ENCODE results near the gene REEP3.

DNA sequence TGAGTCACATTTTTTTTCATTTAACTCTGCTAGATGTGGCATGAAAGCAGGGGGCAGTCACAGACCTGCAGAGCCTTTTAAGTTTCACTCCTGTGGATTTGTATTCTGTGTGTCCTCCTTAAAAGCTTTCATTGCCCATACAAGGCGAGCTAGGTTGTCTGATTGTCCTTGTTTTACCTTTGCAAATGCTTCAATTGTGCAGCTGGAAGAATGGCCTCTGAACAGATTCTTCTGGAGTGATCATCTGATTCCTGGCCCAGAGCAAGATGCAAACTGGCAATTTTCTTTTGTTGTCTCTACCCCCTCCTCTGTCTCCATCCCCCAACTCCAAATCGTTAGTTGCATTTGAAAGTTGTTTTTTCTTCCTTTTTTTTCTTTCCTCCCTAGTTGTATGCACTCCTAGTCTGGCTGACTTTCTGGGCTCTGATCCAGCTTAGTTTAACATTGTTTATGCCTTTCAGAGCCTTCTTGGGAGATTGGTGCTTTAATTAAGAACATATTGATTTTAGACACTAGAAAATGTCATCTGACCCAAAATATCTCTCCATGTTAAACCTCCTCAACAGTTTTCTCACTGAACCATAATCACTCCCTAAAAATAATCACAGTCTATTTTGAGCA, 150.2 kb downstream of the REEP3 start:
- TF ChIP-seq, protein P1, sequence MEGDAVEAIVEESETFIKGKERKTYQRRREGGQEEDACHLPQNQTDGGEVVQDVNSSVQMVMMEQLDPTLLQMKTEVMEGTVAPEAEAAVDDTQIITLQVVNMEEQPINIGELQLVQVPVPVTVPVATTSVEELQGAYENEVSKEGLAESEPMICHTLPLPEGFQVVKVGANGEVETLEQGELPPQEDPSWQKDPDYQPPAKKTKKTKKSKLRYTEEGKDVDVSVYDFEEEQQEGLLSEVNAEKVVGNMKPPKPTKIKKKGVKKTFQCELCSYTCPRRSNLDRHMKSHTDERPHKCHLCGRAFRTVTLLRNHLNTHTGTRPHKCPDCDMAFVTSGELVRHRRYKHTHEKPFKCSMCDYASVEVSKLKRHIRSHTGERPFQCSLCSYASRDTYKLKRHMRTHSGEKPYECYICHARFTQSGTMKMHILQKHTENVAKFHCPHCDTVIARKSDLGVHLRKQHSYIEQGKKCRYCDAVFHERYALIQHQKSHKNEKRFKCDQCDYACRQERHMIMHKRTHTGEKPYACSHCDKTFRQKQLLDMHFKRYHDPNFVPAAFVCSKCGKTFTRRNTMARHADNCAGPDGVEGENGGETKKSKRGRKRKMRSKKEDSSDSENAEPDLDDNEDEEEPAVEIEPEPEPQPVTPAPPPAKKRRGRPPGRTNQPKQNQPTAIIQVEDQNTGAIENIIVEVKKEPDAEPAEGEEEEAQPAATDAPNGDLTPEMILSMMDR (IDR thresholded peaks at IDR 0.05): no peak
- no peak for TF ChIP-seq ZFX (IDR thresholded peaks at IDR 0.05; ENCODE audit: borderline replicate concordance)
